ENCODE data around the gene HHIPL1. TPM values are rescaled to one million over a fixed set of nuclear protein-coding genes. Genes with fewer than 3 reads are reported as not detected.
"Not testable (repeated sequence)": the region's sequence is repeated elsewhere in the genome, so short reads cannot be mapped to it uniquely, and the experiment has no call there.

The HHIPL1 gene
- total RNA-seq, 1 donor from 2014 or later = 1.4 TPM

DNA sequence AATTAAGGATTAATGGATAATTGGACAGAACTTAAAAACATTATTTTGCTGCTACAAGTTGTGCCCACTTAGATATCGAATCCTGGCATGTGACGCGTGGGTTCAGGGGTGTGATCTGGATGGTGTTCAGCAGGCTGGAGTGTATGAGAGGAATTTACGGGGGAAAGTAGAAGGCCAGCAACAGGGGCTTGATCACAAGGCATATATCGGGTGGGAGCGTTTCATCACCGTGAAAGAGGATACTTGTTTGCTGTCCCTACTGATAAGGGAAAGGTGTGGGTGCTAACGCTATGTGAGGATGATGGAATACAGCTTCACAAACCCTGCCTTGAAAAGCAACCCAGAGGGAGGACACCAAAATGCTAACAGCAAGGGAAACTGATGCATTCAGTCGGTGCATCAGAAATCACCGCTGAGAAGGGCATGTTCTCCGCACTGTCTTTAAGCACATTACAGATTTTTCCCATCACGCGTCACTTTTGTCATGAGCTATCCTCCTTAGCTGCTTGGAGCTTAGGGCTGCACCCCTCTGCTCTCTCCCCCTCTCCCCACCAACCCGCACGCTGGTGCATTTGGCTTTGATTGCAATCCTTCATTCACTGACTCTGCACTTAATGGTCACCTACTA lies 13.4 kb downstream of the HHIPL1 start:
- no peak for DNase-seq (ENCODE audit: low read depth in 2 of 2)

GRCh38 chr14:99659333-99659741 lies 14.4 kb downstream of the HHIPL1 start:
- DNase-seq (ENCODE audit: low read depth in 2 of 2) = no peak

DNA sequence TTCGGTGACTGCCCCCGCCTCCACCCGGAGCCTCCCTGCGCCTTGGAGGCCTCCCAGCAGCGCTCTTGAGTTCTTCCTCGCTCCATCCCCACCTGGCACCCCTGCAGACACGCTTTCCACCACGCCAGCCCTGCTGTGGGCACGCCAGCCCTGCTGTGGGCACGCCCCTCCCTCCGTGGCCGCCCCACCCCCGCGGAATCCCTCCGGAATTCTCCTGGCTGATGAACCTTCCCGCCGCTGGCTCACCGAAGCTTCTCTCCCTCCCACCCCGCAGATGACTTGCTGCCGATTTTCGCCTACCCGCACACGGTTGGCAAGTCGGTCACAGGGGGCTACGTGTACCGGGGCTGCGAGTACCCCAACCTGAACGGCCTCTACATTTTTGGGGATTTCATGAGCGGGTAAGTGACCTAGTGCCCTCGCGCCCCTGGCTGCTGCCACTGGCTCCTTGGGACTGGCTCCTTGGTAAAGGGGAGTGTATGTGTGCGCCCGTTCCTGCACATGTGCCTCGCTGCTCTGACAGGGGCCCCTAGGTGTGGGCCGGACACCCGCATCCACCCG lies 15.2 kb downstream of the HHIPL1 start:
- DNase-seq (ENCODE audit: low read depth in 2 of 2) = no peak

GRCh38 chr14:99660794-99661193 lies 15.9 kb downstream of the HHIPL1 start:
- no peak for DNase-seq (ENCODE audit: low read depth in 2 of 2)

DNA sequence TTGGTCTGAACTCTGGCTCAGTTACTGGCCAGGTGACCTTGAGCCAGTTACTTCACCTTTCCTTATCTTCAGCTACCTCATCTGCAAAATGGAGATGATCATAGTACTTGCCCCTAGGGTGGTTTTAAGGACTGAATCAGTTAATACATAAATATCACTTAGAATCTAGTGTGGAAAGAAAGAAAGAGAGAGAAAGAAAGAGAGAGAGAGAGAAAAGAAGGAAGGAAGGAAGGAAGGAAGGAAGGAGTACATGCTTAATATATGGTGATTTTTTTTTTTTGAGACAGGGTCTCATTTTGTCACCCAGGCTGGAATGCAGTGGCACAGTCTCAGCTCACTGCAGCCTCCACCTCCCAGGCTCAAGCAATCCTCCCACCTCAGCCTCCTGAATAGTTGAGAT lies 16.3 kb downstream of the HHIPL1 start:
- DNase-seq (ENCODE audit: low read depth in 2 of 2) = not testable (repeated sequence)

DNA sequence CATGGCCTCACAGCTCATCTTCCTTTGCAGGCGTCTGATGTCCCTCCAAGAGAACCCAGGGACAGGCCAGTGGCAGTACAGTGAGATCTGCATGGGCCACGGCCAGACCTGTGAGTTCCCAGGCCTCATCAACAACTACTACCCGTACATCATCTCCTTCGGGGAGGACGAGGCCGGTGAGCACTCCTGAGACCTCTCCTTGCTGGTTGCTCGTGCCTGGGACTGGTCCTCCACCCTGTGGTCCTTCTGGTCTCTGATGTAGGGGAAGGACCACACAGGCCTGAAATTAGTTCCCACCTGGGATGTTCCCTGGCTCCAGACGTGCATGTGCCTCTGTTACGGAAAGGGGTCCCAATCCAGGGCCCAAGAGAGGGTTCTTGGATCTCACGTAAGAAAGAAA lies 17.9 kb downstream of the HHIPL1 start:
- DNase-seq (ENCODE audit: low read depth in 2 of 2) = no peak

GRCh38 chr14:99663386-99664057 lies 18.6 kb downstream of the HHIPL1 start:
- DNase-seq (ENCODE audit: low read depth in 2 of 2) = no peak

GRCh38 chr14:99664058-99664936 lies 19.4 kb downstream of the HHIPL1 start:
- no peak for DNase-seq (ENCODE audit: low read depth in 2 of 2)

- no peak for DNase-seq (ENCODE audit: low read depth in 2 of 2)
Observed at GRCh38 chr14:99664937-99665273, 20.0 kb downstream of the HHIPL1 start.

DNA sequence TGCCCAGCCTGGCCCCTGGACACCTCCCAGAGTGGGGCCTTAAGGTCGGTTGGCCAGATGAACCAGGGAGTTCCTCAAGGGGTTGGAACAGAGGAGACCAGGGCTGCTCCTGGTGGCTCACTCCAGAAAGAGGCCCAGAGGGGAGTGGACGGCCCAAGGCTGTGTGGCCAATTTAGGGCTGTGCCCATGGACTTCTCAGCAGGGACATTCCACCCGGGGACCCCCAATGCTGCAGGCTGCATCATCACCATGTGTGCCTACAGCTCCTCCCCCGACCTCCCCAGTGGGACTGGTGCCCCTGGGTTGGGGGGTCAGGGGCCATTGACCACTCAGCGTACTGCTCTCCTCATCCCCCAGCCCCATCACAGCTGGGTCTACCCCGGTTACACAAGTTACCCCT lies 21.6 kb downstream of the HHIPL1 start:
- DNase-seq (ENCODE audit: low read depth in 2 of 2) = no peak

- DNase-seq (ENCODE audit: low read depth in 2 of 2) = no peak
Observed at GRCh38 chr14:99667045-99667444, 22.1 kb downstream of the HHIPL1 start.

DNA sequence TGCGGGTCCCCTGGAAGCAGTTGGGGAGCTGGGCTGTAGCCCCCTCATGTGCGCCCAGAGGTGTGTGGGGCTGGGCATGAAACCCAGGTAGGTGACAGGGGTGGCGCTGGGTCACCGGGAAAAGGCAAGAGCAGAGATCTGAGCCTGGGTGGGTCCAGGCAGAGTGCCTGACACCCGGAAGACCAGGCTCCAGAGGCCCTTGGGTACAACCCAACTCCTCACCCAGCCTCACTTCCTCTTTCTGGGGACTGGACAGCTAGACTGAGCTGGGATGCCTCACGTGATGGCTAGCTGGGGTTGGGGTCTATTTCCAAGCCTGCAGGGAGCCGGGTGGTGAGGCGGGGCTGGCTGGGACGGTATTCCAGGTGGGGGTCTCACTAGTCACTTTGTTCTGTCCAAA lies 22.9 kb downstream of the HHIPL1 start:
- no peak for DNase-seq (ENCODE audit: low read depth in 2 of 2)

- no peak for DNase-seq (ENCODE audit: low read depth in 2 of 2)
Observed at GRCh38 chr14:99668307-99669295, 23.7 kb downstream of the HHIPL1 start.

GRCh38 chr14:99670361-99671234 lies 25.7 kb downstream of the HHIPL1 start:
- DNase-seq (ENCODE audit: low read depth in 2 of 2) = no peak

GRCh38 chr14:99671235-99672224 lies 26.6 kb downstream of the HHIPL1 start:
- DNase-seq (ENCODE audit: low read depth in 2 of 2) = no peak

- DNase-seq (ENCODE audit: low read depth in 2 of 2) = no peak
Observed at GRCh38 chr14:99672506-99673304, 27.8 kb downstream of the HHIPL1 start.

DNA sequence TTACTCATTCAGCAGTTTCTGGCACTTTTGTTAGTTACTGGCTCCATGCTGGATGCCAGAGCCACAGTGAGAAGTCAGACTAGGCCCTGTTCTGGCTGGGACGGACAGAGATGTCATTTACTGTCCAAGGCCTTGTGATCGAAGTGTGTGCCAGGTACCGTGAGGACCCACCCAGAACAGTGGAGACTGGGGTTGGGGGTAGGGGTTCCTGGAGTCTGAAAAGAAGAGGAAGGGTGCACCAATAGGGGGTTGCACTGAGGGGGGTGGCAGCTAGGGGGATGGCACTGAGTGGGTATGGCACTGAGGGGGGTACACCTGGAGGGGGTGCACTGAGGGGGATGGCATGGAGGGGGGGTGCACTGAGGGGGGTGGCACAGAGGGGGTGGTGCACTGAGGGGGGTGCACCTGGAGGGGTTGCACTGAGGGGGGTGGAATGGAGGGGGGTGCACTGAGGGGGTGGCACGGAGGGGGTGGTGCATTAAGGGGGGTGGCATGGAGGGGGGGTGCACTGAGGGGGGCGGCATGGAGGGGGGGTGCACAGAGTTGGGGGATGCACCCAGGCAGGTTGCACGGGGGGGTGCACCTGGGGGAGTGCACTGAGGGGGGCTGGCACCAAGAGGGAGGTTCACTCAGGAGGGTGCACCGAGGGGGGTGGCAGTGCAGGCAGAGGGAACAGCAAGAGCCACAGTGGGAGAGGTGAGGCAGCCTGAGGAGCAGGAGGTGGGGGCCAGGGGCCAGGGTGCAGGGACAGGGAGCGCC lies 28.6 kb downstream of the HHIPL1 start:
- no peak for DNase-seq (ENCODE audit: low read depth in 2 of 2)
